Stomach (tissue), 4 donors: ENCODE results near the gene COX4I1.

Experiments used
- EP300 ChIP-seq: sonication (generic); formaldehyde crosslinking; IDR thresholded peaks from one replicate; pipeline ENCODE4 v1.6.1; 2017; ENCODE audit warnings: antibody characterized with exemption
- POLR2A ChIP-seq, 4 donors: fragments of 450-650 bp; IDR thresholded peaks; one replicate each; pipeline ENCODE4 v1.6.1; 2016; ENCODE audit warnings: antibody characterized with exemption in 4 of 4, control low read depth in 2 of 4, mild to moderate bottlenecking in 1 of 4, moderate library complexity in 1 of 4
- TF ChIP-seq, protein P1 (sequence below), 7 experiments: fragments of 450-650 bp in 4 of 7; fragments of 200-600 bp in 3 of 7; sonication (generic) in 3 of 7; IDR thresholded peaks; one replicate each; pipeline ENCODE4 v1.5.1; 2016 to 2019; ENCODE audit warnings: antibody characterized with exemption in 7 of 7, control low read depth in 2 of 7, mild to moderate bottlenecking in 1 of 7

DNA sequence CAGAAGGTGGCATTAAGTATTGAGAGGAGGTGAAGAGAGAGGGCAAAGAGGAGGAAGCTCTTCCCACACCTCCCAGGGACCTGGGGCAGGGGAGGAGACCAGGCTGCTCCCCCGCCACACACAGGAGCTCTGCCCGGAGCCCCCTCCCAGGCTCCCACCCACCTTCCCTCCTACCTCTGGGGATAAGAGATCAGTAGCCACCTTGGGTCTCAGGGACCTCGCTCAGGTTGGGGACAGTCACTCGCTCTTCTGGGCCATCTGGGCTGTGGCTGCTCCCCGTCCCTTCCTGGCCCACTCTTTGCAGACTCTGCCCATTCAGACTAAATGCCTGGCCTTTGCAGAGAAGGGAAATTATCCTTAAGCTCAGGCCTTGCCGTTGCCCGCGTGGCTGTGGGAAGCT is 33.7 kb upstream of the COX4I1 start:
- TF ChIP-seq, protein P1, sequence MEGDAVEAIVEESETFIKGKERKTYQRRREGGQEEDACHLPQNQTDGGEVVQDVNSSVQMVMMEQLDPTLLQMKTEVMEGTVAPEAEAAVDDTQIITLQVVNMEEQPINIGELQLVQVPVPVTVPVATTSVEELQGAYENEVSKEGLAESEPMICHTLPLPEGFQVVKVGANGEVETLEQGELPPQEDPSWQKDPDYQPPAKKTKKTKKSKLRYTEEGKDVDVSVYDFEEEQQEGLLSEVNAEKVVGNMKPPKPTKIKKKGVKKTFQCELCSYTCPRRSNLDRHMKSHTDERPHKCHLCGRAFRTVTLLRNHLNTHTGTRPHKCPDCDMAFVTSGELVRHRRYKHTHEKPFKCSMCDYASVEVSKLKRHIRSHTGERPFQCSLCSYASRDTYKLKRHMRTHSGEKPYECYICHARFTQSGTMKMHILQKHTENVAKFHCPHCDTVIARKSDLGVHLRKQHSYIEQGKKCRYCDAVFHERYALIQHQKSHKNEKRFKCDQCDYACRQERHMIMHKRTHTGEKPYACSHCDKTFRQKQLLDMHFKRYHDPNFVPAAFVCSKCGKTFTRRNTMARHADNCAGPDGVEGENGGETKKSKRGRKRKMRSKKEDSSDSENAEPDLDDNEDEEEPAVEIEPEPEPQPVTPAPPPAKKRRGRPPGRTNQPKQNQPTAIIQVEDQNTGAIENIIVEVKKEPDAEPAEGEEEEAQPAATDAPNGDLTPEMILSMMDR (IDR thresholded peaks at IDR 0.05) = no peak
- no peak for TF ChIP-seq POLR2A (IDR thresholded peaks at IDR 0.05)
- TF ChIP-seq EP300 = no peak
